GM23338 (cell line): ENCODE measurements around the gene MAP7D3. TPM values are rescaled to one million over a fixed set of nuclear protein-coding genes. Genes with fewer than 3 reads are reported as not detected.

Experiments used
- ATAC-seq: fragments of 200-7000 bp; cut with Tn5 transposase; 3 replicates; pipeline ENCODE4 v1.9.1; 2020
- DNase-seq: peaks from one replicate; pipeline ENCODE4 v3.0.0-alpha.2; 2015; ENCODE audit warnings: low spot score
- H2AFZ ChIP-seq: fragments of 200-600 bp; sonication (generic); 2 replicates; pipeline ENCODE4 v1.8.0; 2016; ENCODE audit warnings: antibody characterized with exemption, mild to moderate bottlenecking, moderate library complexity
- H3F3A ChIP-seq: fragments of 200-600 bp; sonication (generic); replicated peaks from 2 replicates; pipeline ENCODE4 v1.8.0; 2017; ENCODE audit warnings: antibody characterized with exemption, mixed run types, low read depth
- H3K27ac ChIP-seq: fragments of 200-600 bp; sonication (generic); 2 replicates; pipeline ENCODE4 v1.6.1; 2016; ENCODE audit warnings: low read depth
- H3K27me3 ChIP-seq: fragments of 200-600 bp; sonication (generic); 2 replicates; pipeline ENCODE4 v1.8.0; 2016; ENCODE audit warnings: mild to moderate bottlenecking, mixed run types, moderate library complexity; ENCODE audit not compliant: insufficient read depth
- H3K36me3 ChIP-seq: fragments of 200-600 bp; sonication (generic); 2 replicates; pipeline ENCODE4 v1.8.0; 2016; ENCODE audit warnings: mild to moderate bottlenecking; ENCODE audit not compliant: insufficient read depth
- H3K4me1 ChIP-seq: fragments of 200-600 bp; sonication (generic); 2 replicates; pipeline ENCODE4 v1.8.0; 2016; ENCODE audit warnings: mild to moderate bottlenecking, moderate library complexity; ENCODE audit not compliant: insufficient read depth
- H3K4me2 ChIP-seq: fragments of 200-600 bp; sonication (generic); 2 replicates; pipeline ENCODE4 v1.7.1; 2017; ENCODE audit warnings: mixed run types
- H3K4me3 ChIP-seq: fragments of 200-600 bp; sonication (generic); 2 replicates; pipeline ENCODE4 v1.6.1; 2016; ENCODE audit warnings: mixed run types
- H3K79me2 ChIP-seq: fragments of 200-600 bp; sonication (generic); replicated peaks from 2 replicates; pipeline ENCODE4 v1.8.0; 2017; ENCODE audit warnings: mild to moderate bottlenecking; ENCODE audit not compliant: insufficient read depth
- H3K9me2 ChIP-seq: fragments of 200-600 bp; sonication (generic); 2 replicates; pipeline ENCODE4 v1.8.0; 2017; ENCODE audit not compliant: insufficient read depth
- H4K20me1 ChIP-seq: fragments of 200-600 bp; sonication (generic); replicated peaks from 2 replicates; pipeline ENCODE4 v1.8.0; 2017; ENCODE audit warnings: mild to moderate bottlenecking; ENCODE audit not compliant: insufficient read depth
- H3K27ac Mint-ChIP-seq: 2 replicates; pipeline ENCODE4 v1.8.0; 2020; ENCODE audit warnings: inconsistent platforms, mild to moderate bottlenecking, moderate library complexity, mixed read lengths
- H3K27me3 Mint-ChIP-seq: 3 replicates; pipeline ENCODE4 v1.8.0; 2022; ENCODE audit warnings: low read depth, mild to moderate bottlenecking, moderate library complexity, mixed read lengths, inconsistent platforms; ENCODE audit not compliant: insufficient read depth, poor library complexity
- H3K36me3 Mint-ChIP-seq: 3 replicates; pipeline ENCODE4 v1.8.0; 2021; ENCODE audit warnings: low read depth, mild to moderate bottlenecking, inconsistent platforms, moderate library complexity, mixed read lengths
- H3K4me1 Mint-ChIP-seq: 3 replicates; pipeline ENCODE4 v1.8.0; 2020; ENCODE audit warnings: mild to moderate bottlenecking, inconsistent platforms, mixed read lengths
- H3K4me3 Mint-ChIP-seq: 3 replicates; pipeline ENCODE4 v1.8.0; 2021; ENCODE audit warnings: moderate library complexity, mild to moderate bottlenecking, inconsistent platforms, mixed read lengths
- H3K9me3 Mint-ChIP-seq: 3 replicates; pipeline ENCODE4 v1.8.0; 2020; ENCODE audit warnings: moderate library complexity, mild to moderate bottlenecking, inconsistent platforms, mixed read lengths
- CREB1 ChIP-seq: fragments of 250-450 bp; sonication (Bioruptor Pico); IDR thresholded peaks from 2 replicates; pipeline ENCODE4 v1.5.0; 2020; ENCODE audit warnings: low read depth, mild to moderate bottlenecking, moderate library complexity
- CTCF ChIP-seq, 2 experiments: fragments of 200-600 bp in 1 of 2; sonication (generic) in 1 of 2; conservative IDR thresholded peaks; 2 replicates each; pipeline versions ENCODE4 v1.5.1 to v1.6.1; 2016 to 2017; ENCODE audit warnings: antibody characterized with exemption in 2 of 2, low read depth in 2 of 2, mild to moderate bottlenecking in 2 of 2, moderate library complexity in 1 of 2
- ETS1 ChIP-seq: IDR thresholded peaks from 2 replicates; pipeline ENCODE4 v1.6.1; 2016; ENCODE audit warnings: antibody characterized with exemption
- EZH2 ChIP-seq: fragments of 200-600 bp; sonication (generic); IDR thresholded peaks from one replicate; pipeline ENCODE4 v1.8.0; 2017; ENCODE audit warnings: antibody characterized with exemption, mild to moderate bottlenecking, low read depth; ENCODE audit not compliant: unreplicated experiment
- EZH2phosphoT487 ChIP-seq: fragments of 200-600 bp; sonication (generic); IDR thresholded peaks from one replicate; pipeline ENCODE4 v1.8.1; 2018; ENCODE audit warnings: antibody characterized with exemption; ENCODE audit not compliant: unreplicated experiment
- JUNB ChIP-seq: IDR thresholded peaks from one replicate; pipeline ENCODE4 v1.6.1; 2016; ENCODE audit warnings: antibody characterized with exemption; ENCODE audit not compliant: unreplicated experiment
- NANOG ChIP-seq: IDR thresholded peaks from 2 replicates; pipeline ENCODE4 v1.6.1; 2016; ENCODE audit warnings: antibody characterized with exemption, borderline replicate concordance
- POLR2AphosphoS5 ChIP-seq: IDR thresholded peaks from 2 replicates; pipeline ENCODE4 v1.6.1; 2016; ENCODE audit warnings: antibody characterized with exemption, low read depth
- REST ChIP-seq: IDR thresholded peaks from one replicate; pipeline ENCODE4 v1.6.1; 2018; ENCODE audit warnings: antibody characterized with exemption; ENCODE audit not compliant: unreplicated experiment
- STAT1 ChIP-seq: IDR thresholded peaks from one replicate; pipeline ENCODE4 v1.6.1; 2016; ENCODE audit warnings: antibody characterized with exemption; ENCODE audit not compliant: unreplicated experiment
- ZNF114 ChIP-seq: fragments of 250-450 bp; sonication (Bioruptor Pico); IDR thresholded peaks from 2 replicates; pipeline ENCODE4 v1.5.0; 2020; ENCODE audit warnings: mild to moderate bottlenecking, moderate library complexity
- ZNF331 ChIP-seq: fragments of 250-450 bp; sonication (Bioruptor Pico); IDR thresholded peaks from 2 replicates; pipeline ENCODE4 v1.5.0; 2020; ENCODE audit warnings: low read depth, mild to moderate bottlenecking, moderate library complexity
- ZNF462 ChIP-seq: fragments of 250-450 bp; sonication (Bioruptor Pico); IDR thresholded peaks from 2 replicates; pipeline ENCODE4 v1.5.0; 2020; ENCODE audit warnings: mild to moderate bottlenecking, moderate library complexity
- polyA plus RNA-seq: library from polyadenylated mRNA; unstranded; fragments of >200 nt; fragmentation: Nextera tagmentation; extraction: Ambion mirVana; gene quantifications from 2 replicates; pipeline ENCODE4 v1.2.1, GENCODE V29; 2016
- total RNA-seq: library from RNA; depleted of rRNA; stranded (reverse); fragments of >200 nt; shearing (Covaris generic); gene quantifications from 2 replicates; pipeline ENCODE4 v1.2.3, GENCODE V29; 2014

Gene MAP7D3
- total and polyA plus RNA-seq, 2 experiments from 2014 or later, result 14.5 to 33.4 TPM

GRCh38 chrX:136228839-136229207 is 22.4 kb downstream of the MAP7D3 start:
- H3K27ac Mint-ChIP-seq, result no peak overlapping the region
- TF ChIP-seq POLR2AphosphoS5, result no peak
- no peak for TF ChIP-seq EZH2phosphoT487
- TF ChIP-seq CREB1, result no peak
- no peak for TF ChIP-seq STAT1
- no peak for TF ChIP-seq EZH2
- no peak for TF ChIP-seq ETS1
- no peak for TF ChIP-seq ZNF331 (CRISPR knock-in tag)
- TF ChIP-seq CTCF (conservative IDR thresholded peaks at IDR 0.05; ENCODE audit: low read depth in 2 of 2), result no peak
- TF ChIP-seq NANOG, result no peak
- TF ChIP-seq JUNB, result no peak
- TF ChIP-seq REST, result no peak
- no peak for TF ChIP-seq ZNF114 (CRISPR knock-in tag)
- no peak for TF ChIP-seq ZNF462 (CRISPR knock-in tag)
- H3K4me1 ChIP-seq, result no peaks in the 10 kb centered on the region
- DNase-seq (no peak), ATAC-seq (no peak)
- H3K27ac ChIP-seq, result no peak overlapping the region
- no peak overlapping the region for H2AFZ ChIP-seq
- peaks cover 3% of the 10 kb centered on the region; the same call in 1 of the 2 replicates for H3K36me3 ChIP-seq
- H3K4me3 Mint-ChIP-seq, result no peak overlapping the region
- H3K27me3 ChIP-seq, result no peaks in the 10 kb centered on the region
- no peak overlapping the region for H3K4me2 ChIP-seq
- H3K9me3 Mint-ChIP-seq, result no peaks in the 10 kb centered on the region
- no peaks in the 10 kb centered on the region for H4K20me1 ChIP-seq
- no peak overlapping the region for H3K4me3 ChIP-seq
- H3K4me1 Mint-ChIP-seq, result no peaks in the 10 kb centered on the region
- H3K9me2 ChIP-seq, result no peaks in the 10 kb centered on the region
- peaks cover 35% of the 10 kb centered on the region for H3K36me3 Mint-ChIP-seq
- no peaks in the 10 kb centered on the region for H3K79me2 ChIP-seq
- no peaks in the 10 kb centered on the region for H3F3A ChIP-seq
- peaks cover 3% of the 10 kb centered on the region for H3K27me3 Mint-ChIP-seq
